GM18951 (cell line): ENCODE data around the gene ZFYVE21.
A peak's percentile ranks its signal among the peaks of the same experiment; 100 is the strongest.

Experiments
- POLR2A ChIP-seq: IDR thresholded peaks from 4 replicates; pipeline ENCODE4 v1.6.1; 2011; ENCODE audit warnings: mild to moderate bottlenecking; ENCODE audit not compliant: insufficient read length, insufficient read depth; ENCODE audit errors: extremely low read depth
- in situ Hi-C: fragments of 300-500 bp; cut with MboI; formaldehyde crosslinking; loops from one replicate; pipeline ENCODE4 v1.12.0; 2022; ENCODE audit warnings: low sequenced_read_pairs, mixed read lengths, inconsistent platforms; ENCODE audit not compliant: unreplicated experiment

Gene ZFYVE21

GRCh38 chr14:103704708-103705107, 10.9 kb upstream of the ZFYVE21 start:
- TF ChIP-seq POLR2A: no peak
- in situ Hi-C loops: no loop called here

- TF ChIP-seq POLR2A: no peak
- in situ Hi-C loops: no loop called here
These were observed 10.5 kb upstream of the ZFYVE21 start for GRCh38 chr14:103705118-103705503.

GRCh38 chr14:103705504-103706284, 9.9 kb upstream of the ZFYVE21 start:
- in situ Hi-C loops: no loop called here
- TF ChIP-seq POLR2A: peak; percentile 12

- no peak for TF ChIP-seq POLR2A
- in situ Hi-C loops: no loop called here
These were observed 8.9 kb upstream of the ZFYVE21 start for GRCh38 chr14:103706551-103707328.

GRCh38 chr14:103707329-103708263, 8.0 kb upstream of the ZFYVE21 start:
- in situ Hi-C loops: no loop called here
- TF ChIP-seq POLR2A: no peak

GRCh38 chr14:103708750-103709187, 6.8 kb upstream of the ZFYVE21 start:
- in situ Hi-C loops: no loop called here
- TF ChIP-seq POLR2A: no peak

- in situ Hi-C loops: no loop called here
- TF ChIP-seq POLR2A: peak; percentile 13
These were observed 5.8 kb upstream of the ZFYVE21 start for GRCh38 chr14:103709814-103710213.

GRCh38 chr14:103710771-103711377, 4.7 kb upstream of the ZFYVE21 start:
- TF ChIP-seq POLR2A: no peak
- in situ Hi-C loops: no loop called here

GRCh38 chr14:103711516-103712431, 3.8 kb upstream of the ZFYVE21 start:
- TF ChIP-seq POLR2A: no peak
- in situ Hi-C loops: no loop called here

GRCh38 chr14:103712633-103713247, 2.9 kb upstream of the ZFYVE21 start:
- TF ChIP-seq POLR2A: peak; percentile 21
- in situ Hi-C loops: no loop called here

GRCh38 chr14:103713304-103714062, 2.1 kb upstream of the ZFYVE21 start:
- TF ChIP-seq POLR2A: no peak
- in situ Hi-C loops: no loop called here
